ENCODE data around the gene SPRYD3. TPM values are rescaled to one million over a fixed set of nuclear protein-coding genes. Genes with fewer than 3 reads are reported as not detected.

Gene SPRYD3
- total and polyA plus RNA-seq, 11 donors = 26.0 to 94.7 (median 48.5) TPM

GRCh38 chr12:53069621-53070410 lies 9.4 kb downstream of the SPRYD3 start:
- H3K36me3 ChIP-seq = peaks cover 0 to 63% (median 40%) of the 10 kb centered on the region in 9 donors
- no peaks in the 10 kb centered on the region for H3K27me3 ChIP-seq
- H3K9me3 ChIP-seq = no peaks in the 10 kb centered on the region
- no peak overlapping the region for H3K4me3 ChIP-seq
- H3K27ac ChIP-seq = peak overlapping the region; percentile 42 to 89 (median 67)
- TF ChIP-seq POLR2A (IDR thresholded peaks at IDR 0.05) = no peak
- no peak for TF ChIP-seq CTCF (IDR thresholded peaks at IDR 0.05)
- peak in 2 of 5 donors; percentile 28 to 52 for DNase-seq
- ATAC-seq = peak in 3 of 4 donors; percentile 3 to 19 (median 11)
- WGBS, 4 donors = 57 to 69% (median 65%) methylated on average over 9 to 12 of the region's 12 CpGs
- intact Hi-C loops (cut with DNase I) = loop anchor here in 7 of 10 donors (5.0 kb wide), 3 partner anchors 122 to 217 kb away; no protein-coding TSS in a partner anchor
- peaks cover 23 to 97% (median 73%) of the 10 kb centered on the region in 12 donors for H3K4me1 ChIP-seq

- H3K36me3 ChIP-seq = peaks cover 0 to 63% (median 40%) of the 10 kb centered on the region in 9 donors
Observed at GRCh38 chr12:53068811-53069585, 10.2 kb downstream of the SPRYD3 start.

GRCh38 chr12:53067993-53068770 lies 11.0 kb downstream of the SPRYD3 start:
- H3K4me3 ChIP-seq = no peak overlapping the region
- intact Hi-C loops (cut with DNase I) = loop anchor here in 9 of 10 donors (2.0 to 5.0 kb wide), 5 partner anchors 31 to 219 kb away; no protein-coding TSS in a partner anchor

More at GRCh38 chr12:53068811-53069585, 10.2 kb downstream of the SPRYD3 start:
- intact Hi-C loops (cut with DNase I) = loop anchor here in 7 of 10 donors (5.0 kb wide), 3 partner anchors 123 to 218 kb away; no protein-coding TSS in a partner anchor
- ATAC-seq = no peak
- no peak overlapping the region for H3K4me3 ChIP-seq
- no peak for DNase-seq
- no peaks in the 10 kb centered on the region for H3K27me3 ChIP-seq
- 68 to 77% (median 77%) methylated on average over 15 of the region's 15 CpGs for WGBS, 4 donors
- no peak for TF ChIP-seq CTCF (IDR thresholded peaks at IDR 0.05)
- TF ChIP-seq POLR2A (IDR thresholded peaks at IDR 0.05) = no peak
- no peaks in the 10 kb centered on the region for H3K9me3 ChIP-seq
- peak overlapping the region in 10 of 12 donors; percentile 3 to 89 (median 72) for H3K27ac ChIP-seq
- H3K4me1 ChIP-seq = peaks cover 22 to 97% (median 74%) of the 10 kb centered on the region in 12 donors

More at GRCh38 chr12:53067993-53068770, 11.0 kb downstream of the SPRYD3 start:
- H3K9me3 ChIP-seq = no peaks in the 10 kb centered on the region
- ATAC-seq (no peak), DNase-seq (peak in 1 of 5 donors; percentile 7)
- peaks cover 0 to 66% (median 44%) of the 10 kb centered on the region in 9 donors for H3K36me3 ChIP-seq
- TF ChIP-seq CTCF (IDR thresholded peaks at IDR 0.05) (no peak), POLR2A (IDR thresholded peaks at IDR 0.05) (no peak)
- peaks cover 18 to 97% (median 75%) of the 10 kb centered on the region in 12 donors for H3K4me1 ChIP-seq
- WGBS, 4 donors = 80 to 86% (median 84%) methylated on average over 12 to 13 of the region's 13 CpGs
- no peaks in the 10 kb centered on the region for H3K27me3 ChIP-seq
- peak overlapping the region in 9 of 12 donors; percentile 50 to 89 (median 77) for H3K27ac ChIP-seq

Data from heart left ventricle (tissue), 16 donors.